Neuron (in vitro differentiated cells): ENCODE data around the gene ZNF3.

ENCODE experiments used
- H2AFZ ChIP-seq: one replicate; pipeline ENCODE4 v1.6.1; 2013; ENCODE audit warnings: low read depth, mild to moderate bottlenecking, inconsistent platforms, low read length, moderate library complexity
- H3K27me3 ChIP-seq: one replicate; pipeline ENCODE4 v1.6.1; 2013; ENCODE audit warnings: low read length; ENCODE audit not compliant: insufficient read depth
- H3K36me3 ChIP-seq: one replicate; pipeline ENCODE4 v1.6.1; 2013; ENCODE audit warnings: low read length; ENCODE audit not compliant: insufficient read depth
- H3K4me1 ChIP-seq: one replicate; pipeline ENCODE4 v1.6.1; 2013; ENCODE audit warnings: low read length; ENCODE audit not compliant: insufficient read depth
- H3K4me3 ChIP-seq: 2 replicates; pipeline ENCODE4 v1.5.1; 2013; ENCODE audit warnings: mild to moderate bottlenecking, low read length, moderate library complexity
- H3K9me3 ChIP-seq: one replicate; pipeline ENCODE4 v1.6.1; 2013; ENCODE audit warnings: low read length

Gene ZNF3

DNA sequence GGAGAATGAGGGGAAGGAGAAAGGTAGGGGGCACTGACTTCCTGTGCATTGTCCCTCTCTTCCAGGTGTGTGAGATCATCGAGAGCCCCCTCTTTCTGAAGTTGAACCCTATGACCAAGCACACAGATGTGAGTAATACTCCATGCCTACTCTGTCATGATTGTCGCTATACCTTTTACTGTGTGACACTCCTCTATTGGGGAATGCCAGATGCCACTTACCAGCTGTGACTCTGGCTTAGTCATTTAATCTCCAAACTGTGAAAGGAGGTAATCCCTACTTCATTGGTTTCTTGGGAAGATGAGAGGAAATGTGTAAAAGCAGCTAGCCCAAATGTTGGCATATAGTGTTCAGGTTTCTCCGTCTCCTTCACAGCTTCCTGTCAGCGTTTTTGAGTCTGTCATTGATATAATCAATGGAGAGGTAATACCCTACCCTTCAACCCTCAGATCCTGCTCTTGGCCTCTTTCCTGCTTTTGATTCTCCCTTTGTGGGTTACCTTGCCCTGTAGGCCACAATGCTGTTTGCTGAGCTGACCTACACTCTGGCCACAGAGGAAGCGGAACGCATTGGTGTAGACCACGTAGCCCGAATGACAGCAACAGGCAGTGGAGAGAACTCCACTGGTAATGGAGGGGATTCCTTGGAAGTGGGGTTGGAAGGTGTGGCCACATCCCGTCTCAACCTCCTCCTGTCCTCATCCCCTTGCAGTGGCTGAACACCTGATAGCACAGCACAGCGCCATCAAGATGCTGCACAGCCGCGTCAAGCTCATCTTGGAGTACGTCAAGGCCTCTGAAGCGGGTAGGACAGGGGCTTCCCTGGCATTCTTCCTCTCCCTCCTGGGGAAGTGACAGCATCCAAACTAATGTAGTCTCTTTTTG, 9.2 kb upstream of the ZNF3 start:
- H2AFZ ChIP-seq, result no peak overlapping the region
- H3K9me3 ChIP-seq, result no peaks in the 10 kb centered on the region
- peaks cover 6% of the 10 kb centered on the region for H3K4me1 ChIP-seq
- no peak overlapping the region for H3K4me3 ChIP-seq
- H3K27me3 ChIP-seq, result no peaks in the 10 kb centered on the region
- peaks cover 56% of the 10 kb centered on the region for H3K36me3 ChIP-seq

DNA sequence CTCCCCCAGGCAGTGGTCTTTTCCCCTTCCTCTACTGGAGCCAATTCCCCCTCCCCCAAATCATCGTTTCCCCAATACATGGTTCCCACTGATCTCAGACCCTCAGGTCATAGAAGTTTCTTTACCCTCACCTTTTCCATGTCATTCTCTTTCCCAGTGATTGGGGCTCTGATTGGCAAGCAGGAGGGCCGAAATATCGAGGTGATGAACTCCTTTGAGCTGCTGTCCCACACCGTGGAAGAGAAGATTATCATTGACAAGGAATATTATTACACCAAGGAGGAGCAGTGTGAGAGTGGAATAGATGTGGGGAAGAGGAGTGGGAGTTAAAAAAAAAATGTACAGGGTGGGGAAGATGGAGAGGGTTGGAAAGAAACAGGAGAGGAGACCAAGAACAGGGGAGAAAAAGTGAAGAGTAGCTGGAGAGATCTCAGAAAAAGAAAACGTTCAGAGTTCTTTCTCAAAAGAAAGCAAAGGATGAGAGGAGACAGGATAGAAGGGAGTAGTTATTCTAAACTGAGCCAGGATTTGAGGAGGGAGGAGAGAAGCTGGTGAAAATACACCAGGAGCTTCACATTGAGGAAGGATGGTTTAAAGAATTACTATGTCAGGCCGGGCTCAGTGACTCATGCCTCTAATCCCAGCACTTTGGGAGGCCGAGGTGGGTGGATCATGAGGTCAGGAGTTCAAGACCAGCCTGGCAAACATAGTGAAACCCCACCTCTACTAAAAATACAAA, 8.1 kb upstream of the ZNF3 start:
- Histone ChIP-seq H3K4me1 (peaks cover 6% of the 10 kb centered on the region), H3K9me3 (no peaks in the 10 kb centered on the region), H3K4me3 (peak overlapping the region; percentile 81), H3K27me3 (no peaks in the 10 kb centered on the region), H3K36me3 (peaks cover 44% of the 10 kb centered on the region), H2AFZ (no peak overlapping the region)

DNA sequence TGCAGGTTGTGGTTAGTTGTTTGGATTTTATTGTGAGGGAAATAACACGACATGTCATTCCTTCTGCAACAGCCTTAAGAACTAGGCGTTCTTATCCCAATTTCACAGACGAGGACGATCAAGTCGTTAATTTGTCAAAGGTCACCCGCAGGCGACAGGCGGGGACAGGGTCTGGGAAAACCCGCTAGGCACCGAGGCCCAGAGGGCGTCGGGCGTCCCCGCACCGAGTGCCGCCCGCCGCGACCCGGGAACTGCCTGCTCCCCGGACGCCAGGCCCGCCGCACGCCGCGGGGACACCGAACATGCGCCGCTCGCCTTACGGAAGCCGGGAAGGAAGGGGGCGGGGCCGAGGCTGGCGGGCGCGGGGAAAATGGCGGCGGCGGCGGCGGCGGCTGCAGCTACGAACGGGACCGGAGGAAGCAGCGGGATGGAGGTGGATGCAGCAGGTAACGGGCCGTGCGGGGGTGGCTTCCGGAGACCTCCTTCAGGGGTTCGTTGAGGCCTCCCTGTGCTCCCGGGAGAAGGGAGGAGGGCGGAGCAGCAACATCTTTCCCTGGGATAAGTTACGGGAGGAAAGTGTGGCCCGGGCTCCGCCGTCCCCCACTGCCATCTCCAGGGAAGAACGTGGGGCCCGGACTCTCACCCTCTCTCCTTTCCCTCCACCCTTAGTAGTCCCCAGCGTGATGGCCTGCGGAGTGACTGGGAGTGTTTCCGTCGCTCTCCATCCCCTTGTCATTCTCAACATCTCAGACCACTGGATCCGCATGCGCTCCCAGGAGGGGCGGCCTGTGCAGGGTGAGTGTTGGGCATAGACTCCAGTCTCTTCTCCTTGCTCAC, 7.3 kb upstream of the ZNF3 start, which contains the start of gene COPS6:
Gene COPS6, plus strand, starts transcription at position 349 of the 837 bp plus-strand sequence. Its CDS starts 22 bp downstream, at position 371.
- Histone ChIP-seq H2AFZ (peak within 1 kb of the TSS; percentile 21), H3K36me3 (peaks cover 36% of the 10 kb centered on the region), H3K27me3 (no peaks in the 10 kb centered on the region), H3K4me1 (peaks cover 6% of the 10 kb centered on the region), H3K9me3 (no peaks in the 10 kb centered on the region), H3K4me3 (peak within 1 kb of the TSS; percentile 81)

DNA sequence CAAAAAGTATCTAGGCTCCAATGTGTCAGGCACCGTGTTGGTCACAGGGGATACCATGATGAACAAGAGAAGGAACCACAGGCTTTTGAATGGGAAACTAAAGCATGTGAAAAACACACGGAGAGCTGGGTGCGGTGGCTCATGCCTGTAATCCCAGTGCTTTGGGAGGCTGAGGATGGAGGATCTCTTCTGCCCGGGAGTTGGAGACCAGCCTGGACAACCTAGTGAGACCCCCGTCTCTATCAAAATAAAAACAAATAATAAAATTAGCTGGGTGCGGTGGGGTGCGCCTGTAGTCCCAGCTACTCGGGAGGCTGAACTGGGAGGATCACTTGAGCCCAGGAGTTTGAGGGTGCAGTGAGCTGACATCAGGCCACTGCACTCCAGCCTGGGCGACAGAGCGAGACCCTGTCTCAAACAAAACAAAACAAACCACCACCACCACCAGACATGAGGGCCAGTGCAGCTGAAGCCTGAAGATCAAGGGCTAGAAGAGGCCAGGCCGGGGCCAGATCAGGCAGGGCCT, 6.6 kb upstream of the ZNF3 start:
- Histone ChIP-seq H3K4me1 (peaks cover 6% of the 10 kb centered on the region), H3K9me3 (no peaks in the 10 kb centered on the region), H3K27me3 (no peaks in the 10 kb centered on the region), H3K4me3 (peak overlapping the region; percentile 81), H2AFZ (peak overlapping the region; percentile 21), H3K36me3 (peaks cover 30% of the 10 kb centered on the region)

DNA sequence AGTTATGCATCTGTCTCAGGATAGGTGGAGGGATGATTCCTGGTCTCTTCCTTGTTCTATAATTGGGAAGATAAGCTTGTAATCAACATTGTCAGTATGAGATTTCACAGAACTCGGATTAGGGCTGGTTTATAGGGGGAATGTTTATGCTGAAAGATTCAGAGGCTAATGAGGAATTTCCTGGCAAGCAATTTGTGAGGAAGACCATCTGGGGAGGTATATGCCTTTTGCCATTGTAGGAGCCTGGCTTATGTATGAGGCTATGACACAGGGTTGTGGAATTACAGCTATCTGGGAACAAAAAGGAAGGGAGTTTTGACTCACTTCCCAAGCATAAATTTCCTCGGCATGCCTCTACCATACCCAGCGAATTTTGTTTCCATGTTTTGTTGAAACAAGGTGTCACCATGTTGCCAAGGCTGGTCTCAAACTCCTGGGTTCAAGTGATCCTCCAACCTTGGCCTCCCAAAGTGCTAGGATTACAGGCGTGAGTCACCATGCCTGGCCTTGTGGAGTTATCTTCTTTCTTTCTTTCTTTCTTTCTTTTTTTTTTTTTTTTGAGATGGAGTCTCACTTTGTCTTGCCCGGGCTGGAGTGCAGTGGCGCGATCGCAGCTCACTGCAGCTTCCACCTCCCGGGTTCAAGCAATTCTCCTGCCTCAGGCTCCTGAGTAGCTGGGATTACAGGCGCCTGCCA, 5.7 kb upstream of the ZNF3 start:
- peaks cover 20% of the 10 kb centered on the region for H3K36me3 ChIP-seq
- H3K4me3 ChIP-seq, result no peak overlapping the region
- no peaks in the 10 kb centered on the region for H3K27me3 ChIP-seq
- H3K4me1 ChIP-seq, result peaks cover 11% of the 10 kb centered on the region
- H2AFZ ChIP-seq, result no peak overlapping the region
- no peaks in the 10 kb centered on the region for H3K9me3 ChIP-seq

DNA sequence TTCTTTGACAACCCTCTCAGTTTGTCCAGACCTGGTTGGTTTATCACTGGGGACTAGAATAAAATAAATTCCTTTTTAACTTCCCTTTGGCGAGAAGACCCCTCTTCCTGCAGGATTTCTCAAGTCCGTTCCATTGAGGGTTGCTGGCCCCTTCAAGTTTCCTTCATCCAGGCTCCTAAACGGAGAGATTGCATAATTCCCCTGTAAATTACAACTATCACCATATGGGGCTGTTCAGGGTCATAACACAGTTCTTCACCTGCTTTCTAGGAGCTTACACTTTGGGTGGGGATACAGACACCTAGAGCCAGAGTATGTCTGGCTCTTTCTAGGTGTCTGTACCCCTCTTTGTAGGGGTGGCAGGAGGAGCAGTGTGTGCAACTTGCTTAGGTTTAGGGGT, 4.0 kb upstream of the ZNF3 start:
- Histone ChIP-seq H3K4me3 (no peak overlapping the region), H3K27me3 (no peaks in the 10 kb centered on the region), H3K4me1 (peaks cover 13% of the 10 kb centered on the region), H3K36me3 (peaks cover 3% of the 10 kb centered on the region), H3K9me3 (no peaks in the 10 kb centered on the region), H2AFZ (no peak overlapping the region)

DNA sequence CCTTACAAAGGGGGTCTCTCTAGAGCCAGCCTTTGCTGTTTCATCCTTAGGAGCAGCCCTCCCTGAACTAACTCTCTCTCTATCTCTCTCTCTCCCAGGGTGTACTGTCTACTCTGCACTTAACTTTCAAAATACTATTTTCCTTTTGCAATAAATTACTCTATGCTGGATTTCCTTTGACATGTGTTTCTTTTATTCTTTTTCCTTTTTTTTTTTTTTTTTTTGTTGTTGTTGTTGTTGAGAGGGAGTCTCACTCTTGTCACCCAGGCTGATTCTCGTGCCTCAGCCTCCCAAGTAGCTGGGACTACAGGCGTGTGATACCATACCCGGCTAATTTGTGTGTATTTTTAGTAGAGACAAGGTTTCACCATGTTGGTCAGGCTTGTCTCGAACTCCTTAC, 1.5 kb upstream of the ZNF3 start:
- peaks cover 23% of the 10 kb centered on the region for H3K36me3 ChIP-seq
- H2AFZ ChIP-seq, result peak overlapping the region; percentile 23
- peaks cover 2% of the 10 kb centered on the region for H3K9me3 ChIP-seq
- H3K4me3 ChIP-seq, result peak overlapping the region; percentile 99
- H3K4me1 ChIP-seq, result peaks cover 24% of the 10 kb centered on the region
- no peaks in the 10 kb centered on the region for H3K27me3 ChIP-seq

DNA sequence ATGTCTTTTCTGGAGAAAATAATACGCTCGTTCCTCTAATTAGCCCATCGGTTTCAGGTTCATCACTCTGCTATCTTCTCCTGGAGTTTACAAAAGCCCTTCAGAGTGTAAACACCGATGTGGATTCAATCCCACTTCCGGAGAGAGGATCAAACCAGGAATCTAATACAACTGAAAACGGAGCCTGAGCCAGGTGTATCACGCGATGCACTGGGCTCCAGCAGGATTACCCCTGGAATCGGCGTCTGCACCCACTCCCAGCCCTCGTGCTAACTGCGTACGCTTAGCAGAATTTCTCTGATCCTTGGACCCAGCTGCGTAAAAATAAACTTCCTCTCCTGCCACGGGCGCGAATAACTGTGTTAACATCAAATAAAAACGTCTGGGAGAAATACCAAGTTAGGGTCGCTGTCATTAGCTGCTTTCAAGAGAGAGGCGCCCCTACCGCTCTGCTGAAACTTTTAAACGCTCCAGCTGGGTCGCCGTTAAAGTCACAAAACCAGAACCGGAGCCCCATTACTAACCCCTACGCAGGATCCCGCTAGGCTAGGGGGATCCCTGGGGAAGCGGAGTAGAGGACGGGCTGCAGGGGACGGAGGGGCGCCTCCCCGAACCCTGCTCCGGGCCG, 502 bp downstream of the ZNF3 start:
- H3K4me3 ChIP-seq, result peak overlapping the region; percentile 99
- no peaks in the 10 kb centered on the region for H3K27me3 ChIP-seq
- peaks cover 38% of the 10 kb centered on the region for H3K36me3 ChIP-seq
- peaks cover 6% of the 10 kb centered on the region for H3K9me3 ChIP-seq
- peaks cover 24% of the 10 kb centered on the region for H3K4me1 ChIP-seq
- no peak overlapping the region for H2AFZ ChIP-seq

DNA sequence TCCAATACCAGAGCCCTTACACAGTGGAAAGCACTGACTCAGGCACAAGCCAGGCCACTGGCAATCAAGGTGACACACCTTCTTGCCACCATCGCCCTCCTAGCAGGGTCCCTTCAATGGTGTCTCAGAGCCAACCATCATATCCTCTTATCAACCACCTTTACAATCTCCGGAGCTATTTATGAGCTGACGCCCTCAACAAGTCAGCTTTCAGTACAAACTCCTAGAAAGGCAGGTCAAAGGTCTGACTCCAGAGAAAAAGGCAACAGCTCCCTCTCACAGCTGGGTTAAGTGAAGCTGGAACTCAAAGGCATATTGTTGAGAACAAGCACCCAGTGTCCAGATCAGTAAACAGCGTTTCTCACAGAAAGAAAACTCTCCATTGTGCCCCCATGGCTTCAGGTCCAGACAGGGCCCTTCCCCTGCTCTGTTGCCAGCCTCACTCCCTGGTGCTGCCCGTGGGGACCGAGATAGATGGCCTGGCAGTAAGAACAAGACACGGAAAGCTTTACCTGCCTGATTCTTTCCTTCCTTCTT, 2.4 kb downstream of the ZNF3 start:
- Histone ChIP-seq H3K36me3 (peaks cover 58% of the 10 kb centered on the region), H3K27me3 (no peaks in the 10 kb centered on the region), H3K4me3 (no peak overlapping the region), H3K9me3 (peaks cover 20% of the 10 kb centered on the region), H3K4me1 (peaks cover 24% of the 10 kb centered on the region), H2AFZ (no peak overlapping the region)

DNA sequence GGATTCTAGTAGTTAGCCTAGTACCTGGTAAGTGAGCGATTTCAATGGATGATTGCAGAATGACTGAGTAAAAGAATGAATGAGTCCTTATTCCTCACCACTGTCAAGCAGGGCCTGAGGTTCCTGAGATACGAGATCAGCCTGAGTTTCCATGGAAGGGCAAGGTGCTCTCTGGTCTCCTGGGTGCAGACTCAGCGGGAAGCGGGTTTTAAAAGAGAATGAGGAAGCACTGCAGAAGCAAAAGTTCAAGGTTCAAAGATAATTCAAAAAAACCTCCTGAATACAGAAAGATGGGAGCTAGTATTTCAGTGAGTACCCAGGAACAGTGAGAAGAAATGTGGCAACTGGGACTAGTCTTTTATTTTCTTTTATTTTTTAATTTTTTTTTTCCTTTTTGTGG, 4.3 kb downstream of the ZNF3 start:
- no peak overlapping the region for H2AFZ ChIP-seq
- H3K36me3 ChIP-seq, result peaks cover 77% of the 10 kb centered on the region
- peaks cover 19% of the 10 kb centered on the region for H3K4me1 ChIP-seq
- no peak overlapping the region for H3K4me3 ChIP-seq
- H3K9me3 ChIP-seq, result peaks cover 37% of the 10 kb centered on the region
- no peaks in the 10 kb centered on the region for H3K27me3 ChIP-seq

DNA sequence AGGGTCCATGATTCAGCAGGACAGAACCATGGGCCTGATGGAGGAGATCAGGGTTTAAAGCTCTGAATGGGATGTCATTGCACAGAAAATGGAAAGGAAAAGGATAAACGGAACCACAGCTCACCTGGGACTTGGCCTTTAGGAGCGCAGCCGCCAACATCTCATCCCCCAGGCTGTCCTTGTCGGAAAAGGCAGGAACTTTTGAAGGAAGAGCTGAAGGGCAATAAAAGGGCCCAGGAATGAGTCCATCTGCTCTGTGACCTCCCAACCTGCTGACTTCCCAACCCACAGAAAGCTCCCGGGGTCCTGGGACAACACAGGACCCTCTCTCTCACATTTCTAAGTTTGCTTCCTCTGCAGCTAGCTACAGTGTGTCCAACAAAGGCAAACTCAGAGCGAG, 6.1 kb downstream of the ZNF3 start:
- no peaks in the 10 kb centered on the region for H3K27me3 ChIP-seq
- H2AFZ ChIP-seq, result no peak overlapping the region
- peaks cover 16% of the 10 kb centered on the region for H3K4me1 ChIP-seq
- H3K9me3 ChIP-seq, result peaks cover 54% of the 10 kb centered on the region
- no peak overlapping the region for H3K4me3 ChIP-seq
- peaks cover 94% of the 10 kb centered on the region for H3K36me3 ChIP-seq
